ENCODE measurements around the gene DHRSX.

DNA sequence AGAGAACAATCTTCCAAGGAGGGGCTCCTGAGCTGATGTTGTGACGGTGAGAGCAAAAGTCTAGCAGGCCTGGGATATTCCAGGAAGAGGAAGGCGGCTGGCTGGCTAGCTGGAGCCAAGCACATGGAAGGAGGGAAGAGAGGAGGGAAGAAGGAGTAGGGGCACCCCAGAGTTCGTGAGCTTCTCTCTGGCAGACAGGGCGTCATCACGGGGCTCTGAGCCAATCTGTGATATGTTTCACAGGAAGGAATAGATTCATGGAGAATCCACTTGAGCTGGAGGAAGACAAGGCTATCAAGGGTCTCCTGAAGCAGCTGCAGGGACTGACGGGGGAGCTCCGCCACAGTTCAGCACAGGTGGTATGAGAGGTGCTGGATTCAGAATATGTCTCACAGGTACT, 73.6 kb downstream of the DHRSX start:
- TF ChIP-seq CTCF (IDR thresholded peaks at IDR 0.05) (no peak), POLR2A (IDR thresholded peaks at IDR 0.05) (no peak)

Measured in heart left ventricle (tissue), 13 donors.